ENCODE measurements around the gene H1-8. TPM values are rescaled to one million over a fixed set of nuclear protein-coding genes. Genes with fewer than 3 reads are reported as not detected.

Gene H1-8
- total and polyA plus RNA-seq, 2 experiments from 2014 or later: not detected

DNA sequence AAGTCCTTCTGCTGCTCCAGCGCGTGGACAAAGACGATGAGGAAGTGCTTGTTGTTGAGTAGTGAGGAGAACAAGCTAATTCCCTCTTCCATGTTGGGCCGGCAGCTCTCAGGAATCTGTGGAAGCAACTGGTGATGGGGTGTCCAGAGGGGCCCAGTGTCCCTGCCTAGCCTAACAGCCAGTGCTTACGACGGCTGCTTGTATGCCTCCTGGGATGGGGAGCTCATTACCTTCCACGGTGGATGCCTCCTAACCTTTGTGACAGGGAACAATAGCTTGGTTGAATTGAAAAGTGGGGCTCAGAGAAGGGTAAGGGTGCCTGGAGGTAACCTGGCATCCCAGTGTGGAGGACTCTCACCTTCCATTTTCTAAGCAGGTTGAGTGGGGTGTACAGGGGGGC is 22.9 kb downstream of the H1-8 start:
- no peaks in the 10 kb centered on the region for H3K79me2 ChIP-seq
- H3K36me3 ChIP-seq (replicated peaks; ENCODE audit: insufficient read depth, low read depth): no peaks in the 10 kb centered on the region
- TF ChIP-seq EZH2phosphoT487 (IDR thresholded peaks at IDR 0.05; ENCODE audit: low read depth, severe bottlenecking, unreplicated experiment) (no peak), EZH2 (IDR thresholded peaks at IDR 0.05; ENCODE audit: borderline replicate concordance) (no peak)
- TF ChIP-seq, protein P1, sequence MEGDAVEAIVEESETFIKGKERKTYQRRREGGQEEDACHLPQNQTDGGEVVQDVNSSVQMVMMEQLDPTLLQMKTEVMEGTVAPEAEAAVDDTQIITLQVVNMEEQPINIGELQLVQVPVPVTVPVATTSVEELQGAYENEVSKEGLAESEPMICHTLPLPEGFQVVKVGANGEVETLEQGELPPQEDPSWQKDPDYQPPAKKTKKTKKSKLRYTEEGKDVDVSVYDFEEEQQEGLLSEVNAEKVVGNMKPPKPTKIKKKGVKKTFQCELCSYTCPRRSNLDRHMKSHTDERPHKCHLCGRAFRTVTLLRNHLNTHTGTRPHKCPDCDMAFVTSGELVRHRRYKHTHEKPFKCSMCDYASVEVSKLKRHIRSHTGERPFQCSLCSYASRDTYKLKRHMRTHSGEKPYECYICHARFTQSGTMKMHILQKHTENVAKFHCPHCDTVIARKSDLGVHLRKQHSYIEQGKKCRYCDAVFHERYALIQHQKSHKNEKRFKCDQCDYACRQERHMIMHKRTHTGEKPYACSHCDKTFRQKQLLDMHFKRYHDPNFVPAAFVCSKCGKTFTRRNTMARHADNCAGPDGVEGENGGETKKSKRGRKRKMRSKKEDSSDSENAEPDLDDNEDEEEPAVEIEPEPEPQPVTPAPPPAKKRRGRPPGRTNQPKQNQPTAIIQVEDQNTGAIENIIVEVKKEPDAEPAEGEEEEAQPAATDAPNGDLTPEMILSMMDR (IDR thresholded peaks at IDR 0.05; ENCODE audit: poor library complexity): no peak
- no peaks in the 10 kb centered on the region for H3K9me3 ChIP-seq (ENCODE audit: low read depth)
- no peak overlapping the region for H3K4me3 ChIP-seq
- no peaks in the 10 kb centered on the region for H4K20me1 ChIP-seq (ENCODE audit: insufficient read depth, poor library complexity, severe bottlenecking)
- H3K4me2 ChIP-seq: no peak overlapping the region
- H3K4me1 ChIP-seq (ENCODE audit: insufficient read depth): peaks cover 10% of the 10 kb centered on the region
- H3K27me3 ChIP-seq: no peaks in the 10 kb centered on the region
- no peaks in the 10 kb centered on the region for H3K9me2 ChIP-seq (replicated peaks; ENCODE audit: insufficient read depth)
- no peak overlapping the region for H2AFZ ChIP-seq
- DNase-seq (ENCODE audit: low spot score): no peak
- WGBS (ENCODE audit: low lambda C conversion rate, missing lambda C conversion rate): 98% methylated on average over 7 of the region's 7 CpGs
- no peak overlapping the region for H3K27ac ChIP-seq

DNA sequence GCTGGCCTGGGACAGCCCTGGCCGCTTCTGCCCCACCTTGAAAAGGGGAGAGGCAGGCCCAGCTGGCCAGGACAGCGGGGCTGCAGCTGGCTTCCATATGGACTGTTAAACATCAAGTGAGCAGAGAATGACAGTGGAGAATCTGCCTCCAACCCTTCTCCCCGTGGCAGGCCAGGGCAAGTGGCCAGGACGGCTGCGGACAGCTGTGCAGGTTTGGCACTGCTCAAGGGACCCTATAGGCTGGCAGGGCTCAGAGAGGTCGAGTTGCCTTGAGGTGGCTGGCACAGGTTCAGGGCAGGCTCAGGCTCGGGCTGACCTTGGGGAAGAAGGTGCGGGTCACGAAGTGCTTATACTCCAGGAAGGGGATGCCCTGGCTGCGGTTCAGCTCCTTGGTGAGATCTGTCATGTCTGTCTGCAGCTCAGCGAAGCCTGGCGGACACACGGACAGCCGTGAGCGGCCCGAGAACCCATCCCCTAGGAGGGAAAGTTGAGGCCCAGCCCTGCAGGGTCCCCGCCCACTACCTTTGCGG is 24.3 kb downstream of the H1-8 start:
- DNase-seq (ENCODE audit: low spot score): no peak
- H3K79me2 ChIP-seq: no peaks in the 10 kb centered on the region
- no peak overlapping the region for H3K4me3 ChIP-seq
- H3K4me1 ChIP-seq (ENCODE audit: insufficient read depth): no peaks in the 10 kb centered on the region
- no peaks in the 10 kb centered on the region for H3K36me3 ChIP-seq (replicated peaks; ENCODE audit: insufficient read depth, low read depth)
- H4K20me1 ChIP-seq (ENCODE audit: insufficient read depth, poor library complexity, severe bottlenecking): no peaks in the 10 kb centered on the region
- no peaks in the 10 kb centered on the region for H3K27me3 ChIP-seq
- no peak overlapping the region for H3K27ac ChIP-seq
- TF ChIP-seq, protein P1 (IDR thresholded peaks at IDR 0.05; ENCODE audit: poor library complexity): no peak
- TF ChIP-seq EZH2 (IDR thresholded peaks at IDR 0.05; ENCODE audit: borderline replicate concordance) (no peak), EZH2phosphoT487 (IDR thresholded peaks at IDR 0.05; ENCODE audit: low read depth, severe bottlenecking, unreplicated experiment) (no peak)
- no peak overlapping the region for H2AFZ ChIP-seq
- H3K9me2 ChIP-seq (replicated peaks; ENCODE audit: insufficient read depth): no peaks in the 10 kb centered on the region
- no peaks in the 10 kb centered on the region for H3K9me3 ChIP-seq (ENCODE audit: low read depth)
- 91% methylated on average over 17 of the region's 18 CpGs for WGBS (ENCODE audit: low lambda C conversion rate, missing lambda C conversion rate)
- no peak overlapping the region for H3K4me2 ChIP-seq

- Histone ChIP-seq H3K4me2 (no peak overlapping the region), H3K4me3 (no peak overlapping the region), H3K27ac (no peak overlapping the region), H3K4me1 (ENCODE audit: insufficient read depth) (no peaks in the 10 kb centered on the region), H2AFZ (no peak overlapping the region), H3K9me2 (replicated peaks; ENCODE audit: insufficient read depth) (no peaks in the 10 kb centered on the region), H3K27me3 (no peaks in the 10 kb centered on the region), H3K79me2 (no peaks in the 10 kb centered on the region), H3K36me3 (replicated peaks; ENCODE audit: insufficient read depth, low read depth) (no peaks in the 10 kb centered on the region), H4K20me1 (ENCODE audit: insufficient read depth, poor library complexity, severe bottlenecking) (no peaks in the 10 kb centered on the region), H3K9me3 (ENCODE audit: low read depth) (no peaks in the 10 kb centered on the region)
- WGBS (ENCODE audit: low lambda C conversion rate, missing lambda C conversion rate): 93% methylated on average over 3 of the region's 6 CpGs
- TF ChIP-seq EZH2 (IDR thresholded peaks at IDR 0.05; ENCODE audit: borderline replicate concordance): no peak
- TF ChIP-seq, protein P1 (IDR thresholded peaks at IDR 0.05; ENCODE audit: poor library complexity): no peak
- TF ChIP-seq EZH2phosphoT487 (IDR thresholded peaks at IDR 0.05; ENCODE audit: low read depth, severe bottlenecking, unreplicated experiment): no peak
- DNase-seq (ENCODE audit: low spot score): no peak
Observed at GRCh38 chr3:129567939-129568338, 25.0 kb downstream of the H1-8 start.

Measured in hepatocyte (in vitro differentiated cells).